ENCODE results near the gene SYN1. TPM values are rescaled to one million over a fixed set of nuclear protein-coding genes. Genes with fewer than 3 reads are reported as not detected.

SYN1 gene
- total and polyA plus RNA-seq, 3 experiments from 2014 or later, result 0.35 to 0.94 (median 0.60) TPM

- POLR2A ChIA-PET, result no interaction called here
- CTCF ChIA-PET, result no interaction called here
- no peaks in the 10 kb centered on the region for H3K27me3 ChIP-seq (ENCODE audit: insufficient read depth, low read length, poor library complexity, severe bottlenecking)
- H3K4me1 ChIP-seq (ENCODE audit: insufficient read depth, low read length), result peaks cover 27% of the 10 kb centered on the region
- Mint-ChIP-seq H3K4me1 (peaks cover 26 to 51% (median 30%) of the 10 kb centered on the region in 3 donors), H3K36me3 (peaks cover 2 to 62% (median 11%) of the 10 kb centered on the region in 3 donors), H3K27me3 (peaks cover 0 to 16% of the 10 kb centered on the region in 2 donors), H3K4me3 (peak overlapping the region in 1 of 7 donors; percentile 2), H3K27ac (peak overlapping the region in 4 of 8 donors; percentile 3 to 72 (median 18)), H3K9me3 (no peaks in the 10 kb centered on the region)
- H3K27ac ChIP-seq (ENCODE audit: low read depth, low read length), result no peak overlapping the region
- no peak overlapping the region for H3K4me3 ChIP-seq (ENCODE audit: low read length)
- no peak for DNase-seq
- H3K9me3 ChIP-seq (ENCODE audit: low read length), result no peaks in the 10 kb centered on the region
- peaks cover 9% of the 10 kb centered on the region for H3K36me3 ChIP-seq (ENCODE audit: insufficient read depth, low read length)
Measured at GRCh38 chrX:47644557-47645091, 25.0 kb upstream of the SYN1 start.

DNA sequence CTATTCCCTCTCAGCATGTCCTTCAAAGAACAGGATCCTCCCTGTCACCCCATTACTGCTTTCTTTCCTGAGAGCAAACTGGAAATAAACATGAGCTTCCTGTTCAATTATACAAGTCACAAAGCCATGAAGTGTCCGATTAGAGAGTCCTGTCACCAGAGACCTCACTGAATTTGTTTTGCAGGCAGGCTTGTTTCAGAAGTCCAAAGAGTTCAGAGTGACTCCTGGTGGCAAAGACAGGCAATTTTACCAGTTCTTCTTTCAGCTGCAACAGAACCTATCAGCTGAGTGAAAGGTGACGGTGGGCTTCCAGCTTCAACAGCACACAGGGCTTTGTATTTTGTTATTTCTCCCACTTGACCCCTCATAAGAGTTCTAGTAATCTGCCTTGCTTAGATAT is 24.3 kb upstream of the SYN1 start:
- ChIA-PET CTCF (no interaction called here), POLR2A (no interaction called here)
- Histone ChIP-seq H3K4me1 (ENCODE audit: insufficient read depth, low read length) (peaks cover 22% of the 10 kb centered on the region), H3K9me3 (ENCODE audit: low read length) (no peaks in the 10 kb centered on the region), H3K36me3 (ENCODE audit: insufficient read depth, low read length) (peaks cover 9% of the 10 kb centered on the region), H3K27ac (ENCODE audit: low read depth, low read length) (no peak overlapping the region), H3K27me3 (ENCODE audit: insufficient read depth, low read length, poor library complexity, severe bottlenecking) (no peaks in the 10 kb centered on the region), H3K4me3 (ENCODE audit: low read length) (no peak overlapping the region)
- peaks cover 2 to 65% (median 12%) of the 10 kb centered on the region in 3 donors for H3K36me3 Mint-ChIP-seq
- no peak overlapping the region for H3K4me3 Mint-ChIP-seq
- peaks cover 20 to 44% (median 23%) of the 10 kb centered on the region in 3 donors for H3K4me1 Mint-ChIP-seq
- H3K9me3 Mint-ChIP-seq, result no peaks in the 10 kb centered on the region
- peaks cover 0 to 12% of the 10 kb centered on the region in 2 donors for H3K27me3 Mint-ChIP-seq
- H3K27ac Mint-ChIP-seq, result no peak overlapping the region
- no peak for DNase-seq

DNA sequence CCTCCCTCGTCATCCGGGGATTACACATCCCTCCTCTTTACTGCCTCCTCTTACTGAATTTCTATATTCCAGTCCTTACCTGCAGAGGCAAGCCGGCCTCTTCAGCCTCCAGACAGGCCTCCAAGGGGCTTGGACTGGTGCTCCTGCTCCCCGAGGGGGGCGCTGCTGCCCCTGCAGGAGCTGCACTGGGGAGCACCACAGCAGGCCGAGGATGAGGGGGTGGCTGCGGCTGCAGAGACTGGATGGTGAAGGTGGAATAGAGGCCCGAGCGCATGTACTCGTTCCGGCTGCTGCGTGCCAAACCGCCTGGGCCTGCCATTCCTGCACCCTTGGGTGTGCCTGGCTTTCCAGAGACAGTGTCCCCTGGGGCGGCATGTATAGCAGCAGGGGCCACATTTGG is 19.2 kb upstream of the SYN1 start:
- H3K4me3 ChIP-seq (ENCODE audit: low read length), result no peak overlapping the region
- H3K4me1 ChIP-seq (ENCODE audit: insufficient read depth, low read length), result peaks cover 13% of the 10 kb centered on the region
- peaks cover 9% of the 10 kb centered on the region for H3K36me3 ChIP-seq (ENCODE audit: insufficient read depth, low read length)
- Mint-ChIP-seq H3K27me3 (peaks cover 0 to 3% of the 10 kb centered on the region in 2 donors), H3K4me3 (no peak overlapping the region), H3K27ac (no peak overlapping the region), H3K36me3 (peaks cover 2 to 62% (median 10%) of the 10 kb centered on the region in 3 donors), H3K4me1 (peaks cover 0 to 2% (median 0%) of the 10 kb centered on the region in 3 donors), H3K9me3 (no peaks in the 10 kb centered on the region)
- no peaks in the 10 kb centered on the region for H3K9me3 ChIP-seq (ENCODE audit: low read length)
- no peak for DNase-seq
- no peak overlapping the region for H3K27ac ChIP-seq (ENCODE audit: low read depth, low read length)
- ChIA-PET POLR2A (no interaction called here), CTCF (no interaction called here)
- no peaks in the 10 kb centered on the region for H3K27me3 ChIP-seq (ENCODE audit: insufficient read depth, low read length, poor library complexity, severe bottlenecking)

DNA sequence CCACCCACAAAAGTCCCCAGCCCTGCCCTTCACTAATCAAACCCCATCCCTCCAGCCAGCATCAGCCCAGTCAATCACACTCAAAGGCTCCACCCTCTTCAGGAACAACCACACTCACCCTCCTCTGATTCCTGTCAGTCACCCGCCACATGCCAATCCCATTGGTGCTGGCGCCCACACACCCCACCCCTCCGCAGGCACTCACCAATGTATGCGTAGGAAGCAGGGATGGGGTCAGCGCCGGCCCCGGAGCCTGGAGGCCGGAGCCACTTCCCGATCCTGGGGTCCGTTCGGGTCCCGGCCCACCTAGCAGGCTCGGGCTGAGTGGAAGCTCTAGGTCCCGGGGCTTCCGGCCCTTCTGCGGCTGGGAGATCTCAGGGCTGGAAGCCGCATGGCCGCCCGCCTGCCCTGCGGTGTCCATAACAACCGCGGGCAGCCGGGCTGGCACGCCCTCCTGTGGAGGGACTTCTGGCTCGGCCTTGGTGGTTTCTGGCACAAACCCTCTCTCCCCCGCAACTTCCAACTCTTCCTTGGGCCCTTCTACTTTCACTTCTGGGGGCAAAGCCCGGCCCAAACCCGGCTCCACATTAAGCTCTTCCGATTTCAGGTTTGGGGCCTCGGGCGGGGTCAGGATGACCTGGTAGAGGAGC is 18.0 kb upstream of the SYN1 start:
- CTCF ChIA-PET, result no interaction called here
- Mint-ChIP-seq H3K9me3 (no peaks in the 10 kb centered on the region), H3K36me3 (peaks cover 2 to 58% (median 10%) of the 10 kb centered on the region in 3 donors), H3K27ac (peak overlapping the region in 1 of 8 donors; percentile 47), H3K4me1 (peaks cover 0 to 2% (median 0%) of the 10 kb centered on the region in 3 donors), H3K4me3 (no peak overlapping the region), H3K27me3 (peaks cover 0 to 3% of the 10 kb centered on the region in 2 donors)
- POLR2A ChIA-PET, result no interaction called here
- Histone ChIP-seq H3K4me3 (ENCODE audit: low read length) (no peak overlapping the region), H3K27ac (ENCODE audit: low read depth, low read length) (no peak overlapping the region), H3K9me3 (ENCODE audit: low read length) (no peaks in the 10 kb centered on the region), H3K27me3 (ENCODE audit: insufficient read depth, low read length, poor library complexity, severe bottlenecking) (no peaks in the 10 kb centered on the region), H3K4me1 (ENCODE audit: insufficient read depth, low read length) (peaks cover 13% of the 10 kb centered on the region), H3K36me3 (ENCODE audit: insufficient read depth, low read length) (peaks cover 9% of the 10 kb centered on the region)
- no peak for DNase-seq

GRCh38 chrX:47634871-47635575 is 15.4 kb upstream of the SYN1 start:
- DNase-seq, result peak in 2 of 5 donors; percentile 48 to 52
- no peaks in the 10 kb centered on the region for H3K9me3 ChIP-seq (ENCODE audit: low read length)
- H3K4me1 ChIP-seq (ENCODE audit: insufficient read depth, low read length), result peaks cover 13% of the 10 kb centered on the region
- Mint-ChIP-seq H3K27me3 (peaks cover 0 to 3% of the 10 kb centered on the region in 2 donors), H3K36me3 (peaks cover 0 to 38% (median 5%) of the 10 kb centered on the region in 3 donors), H3K4me3 (no peak overlapping the region), H3K4me1 (peaks cover 3 to 6% (median 3%) of the 10 kb centered on the region in 3 donors), H3K27ac (no peak overlapping the region), H3K9me3 (no peaks in the 10 kb centered on the region)
- H3K27me3 ChIP-seq (ENCODE audit: insufficient read depth, low read length, poor library complexity, severe bottlenecking), result no peaks in the 10 kb centered on the region
- no peak overlapping the region for H3K27ac ChIP-seq (ENCODE audit: low read depth, low read length)
- H3K4me3 ChIP-seq (ENCODE audit: low read length), result no peak overlapping the region
- ChIA-PET CTCF (no interaction called here), POLR2A (no interaction called here)
- peaks cover under 1% of the 10 kb centered on the region for H3K36me3 ChIP-seq (ENCODE audit: insufficient read depth, low read length)

DNA sequence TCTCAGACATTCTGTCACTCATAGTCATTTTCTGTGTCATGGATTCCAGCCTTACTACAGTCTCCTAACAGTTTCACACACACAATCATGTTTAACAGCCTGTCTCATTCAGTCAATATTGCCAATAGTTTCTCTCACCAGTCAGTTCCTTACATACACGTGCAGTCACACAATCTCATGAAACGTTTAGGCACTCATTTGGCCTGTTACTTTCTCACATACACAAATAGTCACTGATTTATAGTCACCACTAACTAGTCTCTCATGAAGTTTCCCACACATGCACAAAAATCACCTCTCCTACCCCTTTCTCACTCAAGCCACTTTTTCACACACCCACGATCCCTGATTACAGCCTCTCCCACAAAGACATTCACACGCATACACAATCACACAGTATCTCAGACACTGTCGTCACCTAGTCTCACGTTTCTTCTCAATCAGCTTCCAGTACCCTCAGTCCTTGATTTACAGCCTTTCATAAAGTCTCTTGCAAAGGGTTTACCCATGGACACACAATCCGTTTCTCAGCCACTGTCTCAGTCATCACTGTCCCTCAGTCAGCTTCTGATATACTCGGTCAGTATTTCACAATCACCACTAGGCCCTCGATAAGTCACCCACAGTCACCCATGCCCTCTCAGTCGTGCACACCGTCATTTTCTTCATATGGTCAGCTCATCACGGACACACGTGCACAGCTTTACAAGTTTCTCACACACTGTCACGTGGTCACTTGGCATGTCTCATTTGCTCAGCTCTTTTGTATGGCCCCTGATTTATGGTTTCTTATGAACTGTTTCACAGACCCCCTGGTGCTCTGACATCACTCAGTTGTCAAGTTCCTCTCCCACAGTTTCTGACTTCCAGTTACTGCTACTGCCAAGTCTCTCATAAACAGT is 14.3 kb upstream of the SYN1 start:
- CTCF ChIA-PET, result no interaction called here
- Histone ChIP-seq H3K36me3 (ENCODE audit: insufficient read depth, low read length) (no peaks in the 10 kb centered on the region), H3K27ac (ENCODE audit: low read depth, low read length) (no peak overlapping the region), H3K27me3 (ENCODE audit: insufficient read depth, low read length, poor library complexity, severe bottlenecking) (no peaks in the 10 kb centered on the region), H3K4me3 (ENCODE audit: low read length) (no peak overlapping the region), H3K4me1 (ENCODE audit: insufficient read depth, low read length) (peaks cover 13% of the 10 kb centered on the region), H3K9me3 (ENCODE audit: low read length) (no peaks in the 10 kb centered on the region)
- Mint-ChIP-seq H3K4me1 (peaks cover 7 to 15% (median 9%) of the 10 kb centered on the region in 3 donors), H3K27ac (no peak overlapping the region), H3K27me3 (peaks cover 0 to 3% of the 10 kb centered on the region in 2 donors), H3K9me3 (no peaks in the 10 kb centered on the region), H3K4me3 (no peak overlapping the region), H3K36me3 (peaks cover 0 to 27% (median 0%) of the 10 kb centered on the region in 3 donors)
- no peak for DNase-seq
- POLR2A ChIA-PET, result no interaction called here

- Histone ChIP-seq H3K9me3 (ENCODE audit: low read length) (no peaks in the 10 kb centered on the region), H3K36me3 (ENCODE audit: insufficient read depth, low read length) (no peaks in the 10 kb centered on the region), H3K27me3 (ENCODE audit: insufficient read depth, low read length, poor library complexity, severe bottlenecking) (no peaks in the 10 kb centered on the region), H3K27ac (ENCODE audit: low read depth, low read length) (no peak overlapping the region), H3K4me1 (ENCODE audit: insufficient read depth, low read length) (peaks cover 19% of the 10 kb centered on the region), H3K4me3 (ENCODE audit: low read length) (no peak overlapping the region)
- H3K9me3 Mint-ChIP-seq, result no peaks in the 10 kb centered on the region
- peaks cover 7 to 19% (median 9%) of the 10 kb centered on the region in 3 donors for H3K4me1 Mint-ChIP-seq
- peaks cover 0 to 17% (median 0%) of the 10 kb centered on the region in 3 donors for H3K36me3 Mint-ChIP-seq
- CTCF ChIA-PET, result no interaction called here
- DNase-seq, result no peak
- H3K4me3 Mint-ChIP-seq, result peak overlapping the region in 1 of 7 donors; percentile 12
- POLR2A ChIA-PET, result no interaction called here
- peaks cover 0 to 3% of the 10 kb centered on the region in 2 donors for H3K27me3 Mint-ChIP-seq
- H3K27ac Mint-ChIP-seq, result peak overlapping the region in 1 of 8 donors; percentile 9
Measured at GRCh38 chrX:47632666-47633065, 13.0 kb upstream of the SYN1 start.

Data from CD8-positive, alpha-beta memory T cell (primary cell).